Activated CD8-positive, alpha-beta memory T cell treated with anti-CD3 and anti-CD28 coated beads, Interleukin-2, amount 50 U/mL, for 48 hours (primary cell): ENCODE results near the gene ANKS6.

Source experiments
- DNase-seq: peaks from one replicate; pipeline ENCODE4 v3.0.0-alpha.2; 2020

The ANKS6 gene

GRCh38 chr9:98796364-98797101 lies at the start of gene ANKS6:
ANKS6 (minus strand) TSS chr9:98796555; CDS start chr9:98796491, 64 bp downstream.
- peak; percentile 96 for DNase-seq

- no peak for DNase-seq
Observed at GRCh38 chr9:98846081-98846480, 49.7 kb upstream of the ANKS6 start.

- DNase-seq = no peak
Observed at GRCh38 chr9:98842510-98842909, 46.2 kb upstream of the ANKS6 start.

- no peak for DNase-seq
Observed at GRCh38 chr9:98839724-98840123, 43.4 kb upstream of the ANKS6 start.

GRCh38 chr9:98838868-98839565 lies 42.7 kb upstream of the ANKS6 start:
- no peak for DNase-seq

- no peak for DNase-seq
Observed at GRCh38 chr9:98838155-98838867, 42.0 kb upstream of the ANKS6 start.

- DNase-seq = no peak
Observed at GRCh38 chr9:98837516-98837915, 41.2 kb upstream of the ANKS6 start.

GRCh38 chr9:98836206-98836605 lies 39.9 kb upstream of the ANKS6 start:
- DNase-seq = no peak

- no peak for DNase-seq
Observed at GRCh38 chr9:98834386-98834785, 38.0 kb upstream of the ANKS6 start.

- DNase-seq = no peak
Observed at GRCh38 chr9:98833090-98833956, 37.0 kb upstream of the ANKS6 start.

GRCh38 chr9:98832768-98833089 lies 36.4 kb upstream of the ANKS6 start:
- no peak for DNase-seq

- no peak for DNase-seq
Observed at GRCh38 chr9:98831696-98832095, 35.3 kb upstream of the ANKS6 start.

GRCh38 chr9:98830554-98830953 lies 34.2 kb upstream of the ANKS6 start:
- DNase-seq = no peak

- DNase-seq = no peak
Observed at GRCh38 chr9:98829766-98830165, 33.4 kb upstream of the ANKS6 start.

GRCh38 chr9:98826716-98827115 lies 30.4 kb upstream of the ANKS6 start:
- DNase-seq = no peak

GRCh38 chr9:98825414-98825813 lies 29.1 kb upstream of the ANKS6 start:
- DNase-seq = no peak

- DNase-seq = no peak
Observed at GRCh38 chr9:98823666-98824334, 27.4 kb upstream of the ANKS6 start.

- DNase-seq = no peak
Observed at GRCh38 chr9:98822661-98823060, 26.3 kb upstream of the ANKS6 start.

- DNase-seq = no peak
Observed at GRCh38 chr9:98821831-98822230, 25.5 kb upstream of the ANKS6 start.

- DNase-seq = no peak
Observed at GRCh38 chr9:98819231-98819630, 22.9 kb upstream of the ANKS6 start.

- no peak for DNase-seq
Observed at GRCh38 chr9:98818764-98819163, 22.4 kb upstream of the ANKS6 start.

GRCh38 chr9:98815391-98815951 lies 19.1 kb upstream of the ANKS6 start:
- no peak for DNase-seq
